Hepatocyte (in vitro differentiated cells): Measurements from ENCODE around the gene PTPRN2. TPM values are rescaled to one million over a fixed set of nuclear protein-coding genes. Genes with fewer than 3 reads are reported as not detected.

Experiments
- DNase-seq: peaks from one replicate; pipeline ENCODE4 v3.0.0-alpha.2; 2016; ENCODE audit warnings: low spot score
- H2AFZ ChIP-seq: fragments of 200-600 bp; sonication (generic); 2 replicates; pipeline ENCODE4 v1.6.0; 2016; ENCODE audit warnings: antibody characterized with exemption, mild to moderate bottlenecking
- H3K27ac ChIP-seq: fragments of 200-600 bp; sonication (generic); 2 replicates; pipeline ENCODE4 v1.5.1; 2016; ENCODE audit warnings: mild to moderate bottlenecking
- H3K27me3 ChIP-seq: fragments of 200-600 bp; sonication (generic); 2 replicates; pipeline ENCODE4 v1.6.1; 2016
- H3K36me3 ChIP-seq: fragments of 200-600 bp; sonication (generic); replicated peaks from 2 replicates; pipeline ENCODE4 v1.5.1; 2016; ENCODE audit warnings: low read depth; ENCODE audit not compliant: insufficient read depth
- H3K4me1 ChIP-seq: fragments of 200-600 bp; sonication (generic); 2 replicates; pipeline ENCODE4 v1.5.1; 2016; ENCODE audit warnings: mild to moderate bottlenecking, moderate library complexity; ENCODE audit not compliant: insufficient read depth
- H3K4me2 ChIP-seq: fragments of 200-600 bp; sonication (generic); 2 replicates; pipeline ENCODE4 v1.6.0; 2016
- H3K4me3 ChIP-seq: fragments of 200-600 bp; sonication (generic); 2 replicates; pipeline ENCODE4 v1.5.1; 2016; ENCODE audit warnings: mild to moderate bottlenecking
- H3K79me2 ChIP-seq: fragments of 200-600 bp; sonication (generic); 2 replicates; pipeline ENCODE4 v1.6.0; 2017; ENCODE audit warnings: mild to moderate bottlenecking
- H3K9me2 ChIP-seq: fragments of 200-600 bp; sonication (generic); replicated peaks from 2 replicates; pipeline ENCODE4 v1.6.0; 2017; ENCODE audit warnings: mild to moderate bottlenecking; ENCODE audit not compliant: insufficient read depth
- H3K9me3 ChIP-seq: fragments of 200-600 bp; sonication (generic); 2 replicates; pipeline ENCODE4 v1.5.1; 2016; ENCODE audit warnings: low read depth, mild to moderate bottlenecking
- H4K20me1 ChIP-seq: fragments of 200-600 bp; sonication (generic); 2 replicates; pipeline ENCODE4 v1.6.0; 2016; ENCODE audit warnings: mild to moderate bottlenecking; ENCODE audit not compliant: insufficient read depth, poor library complexity, severe bottlenecking
- EZH2 ChIP-seq: fragments of 200-600 bp; sonication (generic); IDR thresholded peaks from 2 replicates; pipeline ENCODE4 v1.6.1; 2016; ENCODE audit warnings: antibody characterized with exemption, mild to moderate bottlenecking, borderline replicate concordance
- EZH2phosphoT487 ChIP-seq: fragments of 200-600 bp; sonication (generic); IDR thresholded peaks from one replicate; pipeline ENCODE4 v1.6.1; 2018; ENCODE audit warnings: antibody characterized with exemption, mild to moderate bottlenecking, low read depth, moderate library complexity; ENCODE audit not compliant: unreplicated experiment, severe bottlenecking
- WGBS: methylation state at CpG from one replicate; pipeline ENCODE4 v1.1.6; 2016; ENCODE audit warnings: low lambda C conversion rate; ENCODE audit errors: missing lambda C conversion rate; 5-methylcytosine and 5-hydroxymethylcytosine counted together
- polyA plus RNA-seq: library from polyadenylated mRNA; unstranded; fragments of >200 nt; fragmentation: Nextera tagmentation; extraction: Ambion mirVana; gene quantifications from 2 replicates; pipeline ENCODE4 v1.2.1, GENCODE V29; 2016
- total RNA-seq: library from RNA; depleted of rRNA; stranded (reverse); fragments of >200 nt; gene quantifications from 2 replicates; pipeline ENCODE4 v1.2.3, GENCODE V29; 2014
- TF ChIP-seq, protein P1 (sequence below): fragments of 200-600 bp; sonication (generic); IDR thresholded peaks from 2 replicates; pipeline ENCODE4 v1.5.1; 2016; ENCODE audit warnings: antibody characterized with exemption, mild to moderate bottlenecking; ENCODE audit not compliant: poor library complexity

PTPRN2 gene
- total and polyA plus RNA-seq, 2 experiments from 2014 or later, result 2.1 to 3.3 TPM

GRCh38 chr7:158271646-158272045 lies 316.0 kb downstream of the PTPRN2 start:
- Histone ChIP-seq H3K4me3 (no peak overlapping the region), H2AFZ (no peak overlapping the region), H3K4me2 (no peak overlapping the region), H3K79me2 (no peaks in the 10 kb centered on the region), H3K27ac (no peak overlapping the region), H3K9me3 (no peaks in the 10 kb centered on the region), H3K36me3 (no peaks in the 10 kb centered on the region), H3K9me2 (no peaks in the 10 kb centered on the region), H4K20me1 (no peaks in the 10 kb centered on the region), H3K4me1 (no peaks in the 10 kb centered on the region), H3K27me3 (no peaks in the 10 kb centered on the region)
- WGBS, result 91% methylated on average over 11 of the region's 11 CpGs
- TF ChIP-seq, protein P1, sequence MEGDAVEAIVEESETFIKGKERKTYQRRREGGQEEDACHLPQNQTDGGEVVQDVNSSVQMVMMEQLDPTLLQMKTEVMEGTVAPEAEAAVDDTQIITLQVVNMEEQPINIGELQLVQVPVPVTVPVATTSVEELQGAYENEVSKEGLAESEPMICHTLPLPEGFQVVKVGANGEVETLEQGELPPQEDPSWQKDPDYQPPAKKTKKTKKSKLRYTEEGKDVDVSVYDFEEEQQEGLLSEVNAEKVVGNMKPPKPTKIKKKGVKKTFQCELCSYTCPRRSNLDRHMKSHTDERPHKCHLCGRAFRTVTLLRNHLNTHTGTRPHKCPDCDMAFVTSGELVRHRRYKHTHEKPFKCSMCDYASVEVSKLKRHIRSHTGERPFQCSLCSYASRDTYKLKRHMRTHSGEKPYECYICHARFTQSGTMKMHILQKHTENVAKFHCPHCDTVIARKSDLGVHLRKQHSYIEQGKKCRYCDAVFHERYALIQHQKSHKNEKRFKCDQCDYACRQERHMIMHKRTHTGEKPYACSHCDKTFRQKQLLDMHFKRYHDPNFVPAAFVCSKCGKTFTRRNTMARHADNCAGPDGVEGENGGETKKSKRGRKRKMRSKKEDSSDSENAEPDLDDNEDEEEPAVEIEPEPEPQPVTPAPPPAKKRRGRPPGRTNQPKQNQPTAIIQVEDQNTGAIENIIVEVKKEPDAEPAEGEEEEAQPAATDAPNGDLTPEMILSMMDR, result no peak
- no peak for TF ChIP-seq EZH2phosphoT487
- no peak for TF ChIP-seq EZH2
- no peak for DNase-seq

DNA sequence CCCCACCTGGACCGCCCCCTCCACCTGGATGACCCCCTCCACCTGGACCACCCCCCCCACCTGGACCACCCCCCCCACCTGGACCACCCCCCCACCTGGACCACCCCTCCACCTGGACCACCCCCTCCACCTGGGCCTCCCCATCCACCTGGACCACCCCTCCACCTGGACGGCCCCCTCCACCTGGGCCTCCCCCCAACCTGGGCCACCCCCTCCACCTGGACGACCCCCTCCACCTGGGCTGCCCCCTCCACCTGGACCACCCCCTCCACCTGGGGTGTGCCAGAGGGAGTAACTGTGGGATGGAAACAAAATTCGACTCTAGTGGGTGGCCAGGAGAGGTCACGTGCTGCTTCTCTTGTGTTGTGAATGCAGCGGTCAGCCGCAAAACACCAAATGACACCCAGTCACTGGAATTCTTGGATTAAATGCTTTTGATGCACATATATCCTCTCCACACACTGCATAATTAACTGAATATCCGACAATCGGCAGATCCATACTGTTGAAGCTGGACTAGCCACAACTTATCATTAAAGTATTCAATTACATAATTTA lies 316.7 kb downstream of the PTPRN2 start:
- Histone ChIP-seq H3K27ac (no peak overlapping the region), H3K4me3 (no peak overlapping the region), H3K4me1 (no peaks in the 10 kb centered on the region), H3K4me2 (no peak overlapping the region), H3K9me3 (no peaks in the 10 kb centered on the region), H3K36me3 (no peaks in the 10 kb centered on the region), H3K27me3 (no peaks in the 10 kb centered on the region), H3K9me2 (no peaks in the 10 kb centered on the region), H4K20me1 (no peaks in the 10 kb centered on the region), H2AFZ (no peak overlapping the region), H3K79me2 (no peaks in the 10 kb centered on the region)
- no peak for DNase-seq
- WGBS, result 89% methylated on average over 7 of the region's 9 CpGs
- TF ChIP-seq, protein P1, result no peak
- TF ChIP-seq EZH2phosphoT487, result no peak
- TF ChIP-seq EZH2, result no peak

GRCh38 chr7:158270106-158270775 lies 317.4 kb downstream of the PTPRN2 start:
- no peaks in the 10 kb centered on the region for H3K9me3 ChIP-seq
- H4K20me1 ChIP-seq, result no peaks in the 10 kb centered on the region
- 91% methylated on average over 11 of the region's 13 CpGs for WGBS
- H3K4me3 ChIP-seq, result no peak overlapping the region
- H3K4me1 ChIP-seq, result no peaks in the 10 kb centered on the region
- no peak overlapping the region for H3K27ac ChIP-seq
- H3K4me2 ChIP-seq, result no peak overlapping the region
- H3K9me2 ChIP-seq, result no peaks in the 10 kb centered on the region
- H3K79me2 ChIP-seq, result no peaks in the 10 kb centered on the region
- H3K27me3 ChIP-seq, result no peaks in the 10 kb centered on the region
- H2AFZ ChIP-seq, result no peak overlapping the region
- TF ChIP-seq EZH2, result no peak
- TF ChIP-seq, protein P1, result no peak
- no peaks in the 10 kb centered on the region for H3K36me3 ChIP-seq
- DNase-seq, result no peak
